NT2/D1 (cell line): Measurements from ENCODE around the gene LPA.

Experiments
- SUZ12 ChIP-seq: IDR thresholded peaks from 2 replicates; pipeline ENCODE4 v1.6.1; 2011; ENCODE audit not compliant: insufficient read length, insufficient read depth; ENCODE audit errors: extremely low read depth
- ZNF274 ChIP-seq: IDR thresholded peaks from 2 replicates; pipeline ENCODE4 v1.6.1; 2011; ENCODE audit warnings: mild to moderate bottlenecking, low read depth, low read length

GRCh38 chr6:160586374-160586773 is 77.7 kb downstream of the LPA start:
- TF ChIP-seq ZNF274 (no peak), SUZ12 (no peak)
